DOHH2 (cell line): ENCODE data around the gene SMAD7.

Experiments
- EZH2phosphoT487 ChIP-seq: fragments of 200-600 bp; sonication (generic); IDR thresholded peaks from 2 replicates; pipeline ENCODE4 v1.6.1; 2017; ENCODE audit warnings: borderline replicate concordance, mild to moderate bottlenecking, antibody characterized with exemption, low read length, moderate library complexity, mixed read lengths
- TF ChIP-seq, protein P1 (sequence below): fragments of 200-600 bp; sonication (generic); IDR thresholded peaks from one replicate; pipeline ENCODE4 v1.5.1; 2014; ENCODE audit warnings: antibody characterized with exemption, mild to moderate bottlenecking, low read depth, low read length; ENCODE audit not compliant: poor library complexity, severe bottlenecking

DNA sequence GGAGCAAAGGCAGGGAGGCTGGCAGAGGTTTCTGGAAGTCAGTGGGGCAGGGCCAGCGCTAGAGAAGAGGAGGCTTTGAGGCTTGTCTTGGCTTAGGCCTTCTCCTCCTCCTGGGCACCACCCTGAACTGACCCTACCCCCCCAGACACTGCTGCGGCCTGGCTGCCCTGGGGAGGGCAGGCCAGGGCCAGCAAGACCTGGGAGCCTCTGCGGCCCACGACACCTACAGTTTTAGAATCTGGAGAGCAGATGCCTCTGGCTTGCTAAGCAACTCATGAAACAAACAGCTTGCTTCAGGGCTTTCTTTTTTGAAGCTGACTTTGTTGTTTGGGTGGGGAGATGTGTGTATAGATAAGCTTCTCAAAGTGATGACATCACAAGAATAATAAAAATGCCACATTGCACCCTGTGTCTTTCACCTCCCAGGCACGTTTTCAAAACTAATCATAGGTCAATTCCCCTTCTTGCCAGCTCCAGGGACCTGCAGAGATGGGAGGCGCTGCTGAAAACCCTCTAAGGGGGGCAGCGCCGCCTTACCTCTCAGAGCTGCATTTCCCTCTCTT is 46.2 kb upstream of the SMAD7 start:
- TF ChIP-seq, protein P1, sequence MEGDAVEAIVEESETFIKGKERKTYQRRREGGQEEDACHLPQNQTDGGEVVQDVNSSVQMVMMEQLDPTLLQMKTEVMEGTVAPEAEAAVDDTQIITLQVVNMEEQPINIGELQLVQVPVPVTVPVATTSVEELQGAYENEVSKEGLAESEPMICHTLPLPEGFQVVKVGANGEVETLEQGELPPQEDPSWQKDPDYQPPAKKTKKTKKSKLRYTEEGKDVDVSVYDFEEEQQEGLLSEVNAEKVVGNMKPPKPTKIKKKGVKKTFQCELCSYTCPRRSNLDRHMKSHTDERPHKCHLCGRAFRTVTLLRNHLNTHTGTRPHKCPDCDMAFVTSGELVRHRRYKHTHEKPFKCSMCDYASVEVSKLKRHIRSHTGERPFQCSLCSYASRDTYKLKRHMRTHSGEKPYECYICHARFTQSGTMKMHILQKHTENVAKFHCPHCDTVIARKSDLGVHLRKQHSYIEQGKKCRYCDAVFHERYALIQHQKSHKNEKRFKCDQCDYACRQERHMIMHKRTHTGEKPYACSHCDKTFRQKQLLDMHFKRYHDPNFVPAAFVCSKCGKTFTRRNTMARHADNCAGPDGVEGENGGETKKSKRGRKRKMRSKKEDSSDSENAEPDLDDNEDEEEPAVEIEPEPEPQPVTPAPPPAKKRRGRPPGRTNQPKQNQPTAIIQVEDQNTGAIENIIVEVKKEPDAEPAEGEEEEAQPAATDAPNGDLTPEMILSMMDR = no peak
- TF ChIP-seq EZH2phosphoT487 = no peak
